Body of pancreas (tissue), 4 donors: Measurements from ENCODE around the gene PRDM16.

Experiments
- CTCF ChIP-seq, 7 experiments: fragments of 450-650 bp in 4 of 7; fragments of 200-600 bp in 3 of 7; sonication (generic) in 3 of 7; IDR thresholded peaks; one replicate each; pipeline ENCODE4 v1.5.1; 2016 to 2019; ENCODE audit warnings: antibody characterized with exemption in 7 of 7
- POLR2A ChIP-seq, 3 donors: fragments of 450-650 bp; IDR thresholded peaks; one replicate each; pipeline ENCODE4 v1.6.1; 2016; ENCODE audit warnings: antibody characterized with exemption in 3 of 3, mild to moderate bottlenecking in 2 of 3

GRCh38 chr1:3175486-3175885, 106.5 kb downstream of the PRDM16 start:
- TF ChIP-seq CTCF (IDR thresholded peaks at IDR 0.05) (no peak), POLR2A (IDR thresholded peaks at IDR 0.05) (no peak)
